Ramos (cell line): Measurements from ENCODE around the gene PLK3.
"Not testable (repeated sequence)": the region's sequence is repeated elsewhere in the genome, so short reads cannot be mapped to it uniquely, and the experiment has no call there.

Source experiments
- in situ Hi-C: fragments of 300-500 bp; cut with MboI; formaldehyde crosslinking; loops from one replicate; pipeline ENCODE4 v1.14.3; 2022; ENCODE audit warnings: low sequenced_read_pairs; ENCODE audit not compliant: unreplicated experiment

The PLK3 gene

DNA sequence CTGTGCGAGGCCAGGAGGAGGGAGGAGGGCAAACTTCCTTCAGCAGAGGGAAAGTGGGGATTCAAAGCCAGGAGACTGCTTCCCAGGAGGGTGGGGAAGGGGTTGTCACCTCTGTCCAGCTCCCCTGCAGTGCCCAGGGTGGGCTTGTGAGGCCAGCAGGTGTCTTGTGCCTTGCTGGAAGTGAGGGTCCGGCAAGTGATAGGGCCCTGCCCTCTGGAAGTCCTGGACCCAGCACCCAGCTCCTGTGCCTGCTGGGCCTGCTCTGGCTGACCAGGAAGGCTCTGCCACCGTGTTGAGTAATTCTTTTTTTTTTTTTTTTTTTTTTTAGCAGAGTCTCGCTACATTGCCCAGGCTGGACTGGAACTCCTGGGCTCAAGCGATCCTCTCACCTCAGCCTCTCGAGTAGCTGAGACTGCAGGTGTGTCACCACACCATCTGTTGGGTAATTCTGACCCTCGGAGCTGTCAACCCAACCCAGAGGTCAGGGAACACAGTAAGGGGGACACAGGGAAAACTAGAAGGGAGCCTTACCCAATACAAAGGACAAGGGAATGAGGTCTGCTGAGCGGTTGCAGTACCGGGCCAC is 13.2 kb upstream of the PLK3 start:
- in situ Hi-C loops = no loop called here

DNA sequence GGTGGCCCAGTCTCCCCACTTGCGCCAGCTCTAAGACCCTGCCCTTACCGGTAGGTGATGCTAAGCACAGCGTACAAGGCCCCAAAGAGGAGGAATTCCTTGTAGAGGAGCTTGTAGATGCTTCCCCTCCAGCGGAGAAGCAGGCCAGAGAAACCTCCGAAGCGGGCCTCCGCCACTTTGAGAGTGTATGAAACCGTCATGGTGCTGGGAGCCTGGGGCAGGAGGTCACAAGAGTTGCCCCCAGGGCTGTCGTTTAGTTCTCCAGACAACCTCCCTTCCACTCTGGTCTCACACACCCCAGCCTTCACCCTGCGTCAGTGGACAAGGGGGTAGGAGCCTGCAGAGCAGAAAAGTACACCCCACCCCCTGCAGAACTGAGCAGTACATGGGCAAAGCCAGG is 12.7 kb upstream of the PLK3 start:
- in situ Hi-C loops = no loop called here

DNA sequence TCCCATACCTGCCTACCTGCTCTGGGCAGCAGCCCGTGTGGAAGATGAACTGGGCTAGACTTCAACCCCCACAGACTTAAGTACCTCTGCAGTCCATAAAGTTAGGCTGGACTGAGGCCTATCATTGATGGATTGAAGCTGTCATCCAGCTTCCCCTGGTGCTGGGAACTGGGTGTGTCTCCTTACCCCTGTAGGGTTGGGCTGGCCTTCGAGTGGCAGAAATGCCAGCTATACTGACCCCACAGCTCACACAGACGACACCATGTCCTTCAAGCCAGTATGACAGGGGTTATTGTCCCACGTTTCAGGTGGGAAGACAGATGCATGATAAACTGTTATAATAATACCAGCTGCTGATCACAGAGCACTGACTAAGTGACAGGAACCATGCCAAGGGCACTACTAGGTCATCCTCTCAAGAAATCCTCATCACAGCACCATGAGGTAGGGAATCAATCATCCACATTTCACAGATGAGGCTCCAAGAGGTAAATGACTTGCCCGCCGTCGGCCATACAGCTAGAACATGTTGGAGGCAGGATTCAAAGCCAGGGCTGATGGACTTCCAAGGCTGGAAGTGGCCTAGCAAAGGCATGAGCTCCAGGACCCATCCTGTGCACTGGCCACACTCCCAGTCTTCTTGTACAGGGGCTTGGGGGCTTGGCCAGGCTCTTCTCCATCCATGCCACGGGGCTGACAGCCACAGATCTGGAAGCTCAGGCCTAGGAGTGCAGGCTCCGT is 11.9 kb upstream of the PLK3 start, which contains the start of gene BEST4:
Gene BEST4, minus strand, starts transcription at position 51 of the 741 bp plus-strand sequence. CDS start 465 bp downstream, outside the sequence.
- in situ Hi-C loops = no loop called here

DNA sequence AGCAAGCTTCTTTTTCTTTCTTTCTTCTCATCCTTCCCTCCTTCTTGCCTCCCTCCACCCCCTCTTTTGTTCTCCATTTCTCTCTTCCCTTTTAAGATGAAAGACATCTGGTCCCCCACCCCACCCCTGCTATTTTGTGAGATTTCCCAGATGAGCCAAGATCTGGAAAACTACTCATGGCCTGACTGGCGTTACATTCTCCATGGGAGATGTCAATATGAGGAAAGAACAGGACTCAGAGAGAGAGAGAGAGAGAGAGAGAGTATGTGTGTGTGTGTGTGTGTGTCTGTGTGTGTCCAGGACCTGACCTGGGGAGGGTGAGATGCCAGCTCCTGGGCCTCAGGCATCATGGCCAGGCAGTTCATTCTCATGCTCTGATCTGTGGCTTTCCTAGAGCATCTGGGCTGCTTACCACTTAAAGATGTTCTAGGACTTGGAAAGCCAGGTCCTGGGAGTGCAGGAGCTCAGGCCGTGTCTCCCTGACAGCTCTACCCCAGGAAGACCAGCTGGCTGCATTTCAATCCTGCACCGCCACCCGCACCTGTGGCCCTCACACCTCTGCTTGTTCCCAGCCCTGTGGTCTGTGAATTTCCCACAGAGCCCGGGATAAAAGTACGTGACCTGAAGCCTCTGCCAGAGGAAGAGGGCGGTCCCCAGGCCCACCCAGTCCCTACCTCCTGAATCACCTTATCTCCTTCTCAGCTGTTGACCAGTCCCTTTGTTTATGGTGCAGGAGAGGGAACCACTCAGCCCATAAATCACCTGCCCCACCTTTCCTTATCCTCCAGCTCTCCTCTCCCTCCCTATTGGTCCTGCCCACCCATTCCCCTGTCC is 9.0 kb upstream of the PLK3 start:
- in situ Hi-C loops = no loop called here

DNA sequence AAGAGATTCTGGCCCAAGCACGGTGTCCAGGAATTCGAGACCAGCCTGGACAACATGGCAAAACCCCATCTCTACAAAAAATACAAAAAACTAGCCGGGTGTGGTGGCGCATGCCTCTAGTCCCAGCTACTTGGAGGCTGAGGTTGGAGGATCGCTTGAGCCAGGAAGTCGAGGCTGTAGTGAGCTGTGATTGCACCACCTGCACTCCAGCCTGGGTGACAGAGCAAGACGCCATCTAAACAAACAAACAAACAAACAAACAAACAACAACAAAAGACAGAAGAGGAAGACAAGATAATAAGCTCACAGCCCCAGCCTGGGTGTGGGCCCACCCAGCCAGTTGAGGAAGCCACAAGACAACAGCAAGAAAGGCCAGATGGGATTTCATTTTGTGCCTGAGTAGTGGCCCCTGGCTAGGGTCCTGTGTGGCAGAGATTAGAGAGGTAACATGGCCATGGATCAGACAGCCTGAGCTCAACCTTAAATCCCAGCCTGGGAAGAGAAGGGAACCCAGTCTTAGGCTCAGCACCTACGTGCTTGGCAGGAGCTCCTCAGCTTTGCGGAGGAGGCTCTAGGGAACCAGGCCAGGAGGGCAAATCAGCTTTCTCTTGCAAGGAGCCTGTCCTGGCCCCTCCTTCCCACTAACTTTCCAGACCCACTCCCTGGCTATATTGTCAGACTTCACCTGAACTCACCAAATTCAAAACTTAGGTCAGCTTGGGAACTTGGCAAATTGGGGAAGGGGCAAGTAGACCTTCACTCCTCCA is 7.3 kb upstream of the PLK3 start:
- in situ Hi-C loops = no loop called here

DNA sequence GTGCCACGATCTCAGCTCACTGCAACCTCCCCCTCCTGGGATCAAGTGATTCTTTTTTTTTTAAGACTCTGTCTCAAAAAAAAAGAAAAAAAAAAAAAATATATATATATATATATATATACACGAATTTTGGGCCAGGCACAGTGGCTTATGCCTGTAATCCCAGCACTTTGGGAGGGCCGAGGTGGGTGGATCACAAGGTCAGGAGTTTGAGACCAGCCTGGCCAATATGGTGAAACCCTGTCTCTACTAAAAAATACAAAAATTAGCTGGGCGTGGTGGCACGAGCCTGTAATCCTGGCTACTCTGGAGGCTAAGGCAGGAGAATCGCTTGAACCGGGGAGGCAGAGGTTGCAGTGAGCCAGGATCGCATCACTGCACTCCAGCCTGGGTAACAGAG is 2.3 kb upstream of the PLK3 start:
- in situ Hi-C loops = not testable (repeated sequence)

DNA sequence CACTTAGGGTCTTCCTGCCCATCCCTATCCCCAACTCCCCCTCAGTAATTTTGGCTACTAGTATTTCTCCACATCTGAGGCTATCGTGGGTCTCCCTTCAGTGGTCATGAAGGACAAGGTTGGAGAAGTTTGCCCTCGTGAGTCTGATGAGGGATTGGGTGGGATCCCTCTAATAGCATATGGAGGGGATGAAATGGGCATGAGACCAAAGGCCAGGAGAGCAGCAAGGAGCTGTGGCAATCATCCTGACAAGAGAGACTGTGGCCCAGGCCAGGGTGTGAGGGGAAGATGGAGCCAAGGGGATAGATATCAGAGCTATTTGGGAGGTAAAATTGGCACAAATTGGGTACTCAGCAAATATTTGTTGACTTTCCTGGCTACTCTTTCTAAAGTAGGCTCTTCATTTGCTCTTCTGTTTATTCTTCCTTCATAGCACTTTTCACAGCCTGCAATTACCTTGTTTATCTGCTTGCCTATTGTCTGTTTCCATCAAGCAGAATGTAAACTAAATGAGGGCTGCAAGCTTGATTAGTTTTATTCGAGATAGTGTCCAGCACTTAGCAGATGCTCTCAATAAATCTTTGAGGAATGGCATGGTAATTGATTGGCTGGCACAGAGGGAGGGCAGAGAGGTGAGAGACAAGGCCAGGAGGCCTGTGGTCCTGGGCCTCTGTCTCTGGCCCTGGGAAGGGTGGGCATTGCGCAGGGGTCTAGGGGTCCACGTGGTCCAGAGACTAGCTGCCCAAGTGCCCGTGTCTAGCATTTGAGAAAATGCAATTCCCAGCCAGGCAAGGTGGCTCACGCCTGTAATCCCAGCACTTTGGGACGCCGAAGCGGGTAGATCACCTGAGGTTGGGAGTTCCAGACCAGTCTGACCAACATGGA is 1.5 kb upstream of the PLK3 start:
- in situ Hi-C loops = no loop called here

DNA sequence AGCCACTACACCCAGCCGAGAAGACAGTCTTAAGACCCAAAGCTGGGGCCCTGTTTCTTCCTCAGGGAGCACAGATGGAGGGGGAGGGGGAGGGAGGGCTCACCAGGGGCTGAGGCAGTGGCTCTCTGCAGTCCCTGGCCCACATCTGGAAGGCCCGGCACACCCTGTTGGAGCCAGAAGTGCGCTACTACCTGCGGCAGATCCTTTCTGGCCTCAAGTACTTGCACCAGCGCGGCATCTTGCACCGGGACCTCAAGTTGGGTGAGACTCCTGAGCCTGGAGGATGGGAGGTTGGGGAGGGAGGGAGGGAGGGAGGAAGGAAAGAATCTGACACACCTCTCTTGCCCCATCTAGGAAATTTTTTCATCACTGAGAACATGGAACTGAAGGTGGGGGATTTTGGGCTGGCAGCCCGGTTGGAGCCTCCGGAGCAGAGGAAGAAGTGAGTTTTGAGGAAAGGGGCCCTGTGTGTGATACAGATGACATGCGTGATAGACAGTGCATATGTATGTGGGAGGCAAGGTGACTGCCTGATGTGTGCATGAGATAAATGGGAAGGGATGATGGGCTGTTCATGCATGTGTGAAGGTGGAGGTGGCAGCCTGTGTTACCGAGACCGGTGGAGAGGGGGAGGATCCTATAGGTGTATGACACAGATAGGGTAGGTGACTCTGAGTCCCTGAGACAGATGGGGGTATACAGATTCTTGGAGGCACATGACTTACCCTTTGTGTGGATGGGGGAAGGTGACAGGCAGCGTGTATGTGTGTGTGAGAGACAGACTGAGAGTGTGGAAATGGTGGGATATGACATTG is 1.5 kb downstream of the PLK3 start:
- in situ Hi-C loops = loop anchor here (25.0 kb wide), 1 partner anchor 711 kb away; the partner anchor contains the start of genes CCDC163, MMACHC and PRDX1

DNA sequence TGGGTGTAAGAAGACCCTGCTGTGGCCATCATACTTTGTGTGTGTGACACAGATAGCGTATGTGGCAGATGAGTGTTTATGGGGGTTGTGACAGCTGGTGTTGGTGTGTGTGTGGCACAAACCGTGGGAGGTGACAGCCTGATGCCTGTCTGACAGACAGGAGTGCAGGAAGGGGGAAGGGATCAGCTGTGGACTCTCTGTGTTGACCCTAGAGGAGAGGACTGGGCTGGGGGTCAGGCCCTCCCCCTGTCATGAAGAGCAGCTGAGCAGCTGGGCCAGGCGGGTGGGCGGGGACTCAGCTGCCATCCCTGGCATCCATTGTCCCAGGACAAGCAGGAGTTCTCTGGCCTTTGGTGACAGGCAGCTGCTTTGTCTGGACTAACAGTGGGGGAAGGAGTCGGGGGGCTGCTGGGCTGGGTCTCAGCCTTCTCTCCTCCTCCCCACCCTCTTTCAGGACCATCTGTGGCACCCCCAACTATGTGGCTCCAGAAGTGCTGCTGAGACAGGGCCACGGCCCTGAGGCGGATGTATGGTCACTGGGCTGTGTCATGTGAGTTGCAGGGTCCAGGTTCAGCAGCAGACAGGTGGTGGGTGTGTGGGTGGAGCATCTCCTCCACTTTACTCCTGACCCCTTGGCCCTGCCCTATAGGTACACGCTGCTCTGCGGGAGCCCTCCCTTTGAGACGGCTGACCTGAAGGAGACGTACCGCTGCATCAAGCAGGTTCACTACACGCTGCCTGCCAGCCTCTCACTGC is 2.3 kb downstream of the PLK3 start:
- in situ Hi-C loops = loop anchor here (25.0 kb wide), 1 partner anchor 710 kb away; the partner anchor contains the start of genes CCDC163, MMACHC and PRDX1

DNA sequence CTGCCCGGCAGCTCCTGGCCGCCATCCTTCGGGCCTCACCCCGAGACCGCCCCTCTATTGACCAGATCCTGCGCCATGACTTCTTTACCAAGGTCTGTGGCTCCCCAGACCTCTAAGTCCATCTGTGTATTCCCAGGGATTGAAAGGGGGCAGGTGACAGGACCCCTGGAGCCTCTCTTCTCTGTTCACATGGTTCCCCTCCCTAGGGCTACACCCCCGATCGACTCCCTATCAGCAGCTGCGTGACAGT is 2.8 kb downstream of the PLK3 start:
- in situ Hi-C loops = loop anchor here (25.0 kb wide), 1 partner anchor 709 kb away; the partner anchor contains the start of genes CCDC163, MMACHC and PRDX1

DNA sequence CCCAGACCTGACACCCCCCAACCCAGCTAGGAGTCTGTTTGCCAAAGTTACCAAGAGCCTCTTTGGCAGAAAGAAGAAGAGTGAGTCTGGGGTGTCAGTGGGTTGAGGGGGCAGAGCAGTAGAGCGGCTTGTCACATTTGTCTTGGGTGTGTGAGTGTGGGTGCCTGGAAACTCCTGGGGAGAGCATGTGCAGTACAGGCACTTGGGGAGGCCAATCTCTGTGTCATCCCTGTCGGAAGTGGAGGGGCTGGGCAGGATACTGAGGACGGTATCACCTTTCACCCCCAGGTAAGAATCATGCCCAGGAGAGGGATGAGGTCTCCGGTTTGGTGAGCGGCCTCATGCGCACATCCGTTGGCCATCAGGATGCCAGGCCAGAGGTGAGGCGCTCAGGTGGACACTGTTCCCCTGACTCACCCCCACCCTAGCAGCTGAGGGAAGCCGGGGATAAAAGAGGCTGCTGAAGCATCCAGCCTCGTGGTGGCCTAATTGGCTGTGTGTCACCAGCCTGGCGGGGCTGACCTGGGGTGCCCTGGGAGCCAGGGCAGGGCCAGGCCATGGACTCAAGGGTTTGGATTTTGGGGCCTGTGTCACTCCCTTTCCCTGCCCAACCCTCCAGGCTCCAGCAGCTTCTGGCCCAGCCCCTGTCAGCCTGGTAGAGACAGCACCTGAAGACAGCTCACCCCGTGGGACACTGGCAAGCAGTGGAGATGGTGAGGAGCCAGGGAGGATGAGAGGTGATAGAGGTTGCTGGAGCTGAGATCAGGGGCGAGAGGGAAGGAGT is 3.3 kb downstream of the PLK3 start:
- in situ Hi-C loops = loop anchor here (25.0 kb wide), 1 partner anchor 709 kb away; the partner anchor contains the start of genes CCDC163, MMACHC and PRDX1

DNA sequence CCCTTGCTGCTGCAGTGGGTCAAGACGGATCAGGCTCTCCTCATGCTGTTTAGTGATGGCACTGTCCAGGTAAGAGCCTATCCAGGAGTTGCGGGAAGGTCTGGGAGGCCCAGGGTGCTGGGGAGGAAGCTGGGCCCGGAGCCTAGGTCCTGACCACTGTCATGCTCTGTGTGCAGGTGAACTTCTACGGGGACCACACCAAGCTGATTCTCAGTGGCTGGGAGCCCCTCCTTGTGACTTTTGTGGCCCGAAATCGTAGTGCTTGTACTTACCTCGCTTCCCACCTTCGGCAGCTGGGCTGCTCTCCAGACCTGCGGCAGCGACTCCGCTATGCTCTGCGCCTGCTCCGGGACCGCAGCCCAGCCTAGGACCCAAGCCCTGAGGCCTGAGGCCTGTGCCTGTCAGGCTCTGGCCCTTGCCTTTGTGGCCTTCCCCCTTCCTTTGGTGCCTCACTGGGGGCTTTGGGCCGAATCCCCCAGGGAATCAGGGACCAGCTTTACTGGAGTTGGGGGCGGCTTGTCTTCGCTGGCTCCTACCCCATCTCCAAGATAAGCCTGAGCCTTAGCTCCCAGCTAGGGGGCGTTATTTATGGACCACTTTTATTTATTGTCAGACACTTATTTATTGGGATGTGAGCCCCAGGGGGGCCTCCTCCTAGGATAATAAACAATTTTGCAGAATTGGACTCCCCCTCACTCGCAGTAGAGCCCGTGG is 5.3 kb downstream of the PLK3 start:
- in situ Hi-C loops = loop anchor here (25.0 kb wide), 1 partner anchor 707 kb away; the partner anchor contains the start of genes CCDC163, MMACHC and PRDX1

DNA sequence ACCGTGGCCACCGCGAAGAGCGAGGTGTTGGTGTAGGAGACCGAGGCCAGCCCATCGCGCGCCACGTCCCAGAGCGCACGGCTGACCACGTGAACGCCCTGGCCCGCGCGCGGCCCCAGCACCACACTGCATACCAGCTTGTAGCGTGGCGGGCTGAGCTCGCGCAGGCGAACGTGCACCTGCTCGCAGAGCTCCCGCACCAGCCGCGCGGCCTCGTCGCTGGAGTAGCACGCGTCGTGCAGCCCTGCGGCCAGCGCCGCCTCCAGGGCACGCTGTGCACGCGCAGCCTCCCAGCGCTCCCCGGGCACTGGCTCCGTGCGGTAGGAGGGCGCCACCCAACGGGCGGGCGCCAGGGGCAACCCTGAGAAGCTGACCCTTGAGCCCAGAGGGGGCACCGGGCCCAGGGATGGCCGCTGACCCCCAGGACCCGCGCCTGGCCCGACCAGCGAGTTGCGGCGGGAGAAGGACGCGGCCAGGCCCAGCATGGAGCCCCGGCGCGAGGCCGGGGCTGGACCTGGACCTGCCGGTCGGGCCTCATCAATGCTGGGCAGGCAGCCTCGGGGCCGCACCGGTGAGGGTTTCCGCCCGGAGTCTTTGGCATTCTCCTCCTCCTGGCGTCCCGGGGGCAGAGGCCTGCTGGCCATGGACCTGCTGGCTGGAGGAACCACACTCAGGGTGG is 6.0 kb downstream of the PLK3 start:
- in situ Hi-C loops = loop anchor here (25.0 kb wide), 1 partner anchor 706 kb away; the partner anchor contains the start of genes CCDC163, MMACHC and PRDX1

DNA sequence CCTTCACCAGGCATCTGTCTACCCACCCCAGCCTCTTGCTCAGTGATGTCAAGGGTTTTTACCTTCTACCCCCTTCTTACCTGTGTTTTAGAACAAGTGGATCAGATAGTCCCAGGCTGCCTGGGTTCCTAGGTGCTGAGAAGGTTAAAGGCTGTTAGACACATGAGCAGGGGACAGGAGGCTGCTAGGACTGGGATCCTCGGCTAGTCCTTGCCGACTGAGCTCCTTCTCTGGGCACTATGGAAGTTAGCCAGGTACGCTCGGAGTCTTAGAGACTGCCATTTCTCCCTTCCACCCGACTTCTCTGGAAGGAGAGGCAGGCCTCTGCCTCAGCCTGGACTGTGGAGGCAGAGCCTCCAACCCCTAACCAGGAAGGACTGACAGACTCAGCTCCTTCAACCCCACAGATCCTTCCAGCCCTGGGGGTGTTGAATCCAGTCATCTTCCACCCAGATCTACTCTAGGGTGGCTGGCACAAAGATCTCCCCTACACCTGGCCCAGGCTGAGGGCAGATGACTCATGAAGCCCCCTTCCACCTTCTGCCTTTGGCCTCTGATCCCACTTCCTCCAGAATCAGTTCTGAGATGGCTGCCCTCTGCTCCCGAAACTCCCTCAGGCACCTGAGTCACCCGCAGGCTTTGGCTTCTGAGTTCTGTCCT is 6.7 kb downstream of the PLK3 start, which contains the start of gene DYNLT4:
Gene DYNLT4, minus strand, starts transcription at position 648 of the 660 bp plus-strand sequence. CDS start 683 bp downstream, outside the sequence.
- in situ Hi-C loops = loop anchor here (25.0 kb wide), 1 partner anchor 705 kb away; the partner anchor contains the start of genes CCDC163, MMACHC and PRDX1
